Measurements from ENCODE around the gene CELF1.
"Not testable (repeated sequence)": the region's sequence is repeated elsewhere in the genome, so short reads cannot be mapped to it uniquely, and the experiment has no call there.

GRCh38 chr11:47546274-47546673, 6.7 kb downstream of the CELF1 start:
- not testable (repeated sequence) for TF ChIP-seq CTCF (optimal IDR thresholded peaks at IDR 0.05 in 1 of 3, IDR thresholded peaks at IDR 0.05 in 1 of 3, conservative IDR thresholded peaks at IDR 0.05 in 1 of 3; ENCODE audit: extremely low read depth in 1 of 3, insufficient read depth in 2 of 3, low read length in 3 of 3); EZH2 (IDR thresholded peaks at IDR 0.05; ENCODE audit: low read length)

Measured in keratinocyte (primary cell).